EL (cell line): ENCODE measurements around the gene HHATL.

ENCODE experiments used
- DNase-seq: peaks from one replicate; pipeline ENCODE4 v3.0.0-alpha.2; 2016

The HHATL gene

GRCh38 chr3:42682301-42683070 lies 20.1 kb downstream of the HHATL start:
- no peak for DNase-seq

GRCh38 chr3:42681361-42682038 lies 21.1 kb downstream of the HHATL start:
- DNase-seq = no peak

GRCh38 chr3:42680806-42681205 lies 21.8 kb downstream of the HHATL start:
- DNase-seq = no peak

- DNase-seq = peak; percentile 64
Measured at GRCh38 chr3:42680271-42680670, 22.3 kb downstream of the HHATL start.

- no peak for DNase-seq
Measured at GRCh38 chr3:42678447-42678846, 24.2 kb downstream of the HHATL start.

GRCh38 chr3:42675909-42676308 lies 26.7 kb downstream of the HHATL start:
- no peak for DNase-seq

- DNase-seq = no peak
Measured at GRCh38 chr3:42674146-42674545, 28.5 kb downstream of the HHATL start.

GRCh38 chr3:42673082-42673481 lies 29.5 kb downstream of the HHATL start:
- no peak for DNase-seq

- no peak for DNase-seq
Measured at GRCh38 chr3:42672515-42672914, 30.1 kb downstream of the HHATL start.

GRCh38 chr3:42670670-42671069 lies 31.9 kb downstream of the HHATL start:
- no peak for DNase-seq

- DNase-seq = no peak
Measured at GRCh38 chr3:42670051-42670576, 32.5 kb downstream of the HHATL start.

- no peak for DNase-seq
Measured at GRCh38 chr3:42668793-42669217, 33.8 kb downstream of the HHATL start.

- DNase-seq = no peak
Measured at GRCh38 chr3:42668413-42668760, 34.2 kb downstream of the HHATL start.

GRCh38 chr3:42667523-42668412 lies 34.8 kb downstream of the HHATL start:
- peak; percentile 20 for DNase-seq

- no peak for DNase-seq
Measured at GRCh38 chr3:42667096-42667522, 35.5 kb downstream of the HHATL start.

GRCh38 chr3:42666577-42666998 lies 36.0 kb downstream of the HHATL start:
- DNase-seq = no peak

- no peak for DNase-seq
Measured at GRCh38 chr3:42666022-42666421, 36.6 kb downstream of the HHATL start.

- no peak for DNase-seq
Measured at GRCh38 chr3:42665050-42665878, 37.3 kb downstream of the HHATL start.

- DNase-seq = no peak
Measured at GRCh38 chr3:42664438-42664803, 38.2 kb downstream of the HHATL start.

- no peak for DNase-seq
Measured at GRCh38 chr3:42663581-42664437, 38.8 kb downstream of the HHATL start.

- no peak for DNase-seq
Measured at GRCh38 chr3:42662813-42663535, 39.6 kb downstream of the HHATL start.
